ENCODE data around the gene C16orf87. TPM values are rescaled to one million over a fixed set of nuclear protein-coding genes. Genes with fewer than 3 reads are reported as not detected.

C16orf87 gene
- total and polyA plus RNA-seq, 2 donors from 2014 or later, result 7.2 to 11.2 TPM

DNA sequence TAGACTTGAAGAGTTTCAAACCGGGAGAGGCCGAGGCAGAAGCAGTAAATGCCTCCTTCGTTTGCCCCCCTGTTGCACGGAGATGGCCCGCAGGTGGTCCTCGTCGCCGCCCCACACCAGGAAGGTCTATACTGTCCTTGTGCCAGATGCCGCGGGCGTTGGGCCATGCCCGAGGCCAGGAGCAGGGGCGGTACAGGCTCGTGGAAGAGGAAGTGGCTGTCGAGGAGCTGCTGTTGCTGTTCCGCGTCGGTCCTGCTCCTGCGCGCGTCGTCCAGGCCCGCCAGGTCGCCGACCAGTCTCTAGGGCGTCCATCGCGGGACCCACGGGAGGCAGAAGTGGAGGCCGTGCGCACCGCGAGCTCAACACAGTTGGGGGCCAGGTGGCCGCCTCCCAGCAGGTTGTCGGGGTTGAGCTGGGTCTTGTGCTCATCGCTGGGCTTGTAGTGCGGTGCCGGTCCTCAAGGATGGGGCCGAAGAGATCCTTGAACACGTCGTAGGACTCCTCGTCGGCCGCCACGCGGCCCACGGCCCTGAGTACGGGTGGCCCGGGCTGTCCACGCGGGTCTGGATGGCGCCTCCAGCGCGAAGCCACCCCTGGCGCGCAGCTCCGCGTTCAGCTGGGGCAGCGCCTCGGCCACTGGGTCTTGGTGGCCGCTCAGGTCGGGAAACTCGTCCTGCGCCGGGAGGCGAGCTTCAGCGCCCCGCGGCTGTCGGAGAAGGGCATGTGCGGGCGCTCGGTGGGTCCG, 13.1 kb upstream of the C16orf87 start:
- intact Hi-C loops (cut with DNase I), result no loop called here
- Histone ChIP-seq H3K9me3 (ENCODE audit: control insufficient read depth in 2 of 3, insufficient read depth in 1 of 3, low read length in 3 of 3) (no peaks in the 10 kb centered on the region), H3K36me3 (ENCODE audit: control insufficient read depth in 2 of 3, insufficient read depth in 3 of 3, low read length in 3 of 3) (no peaks in the 10 kb centered on the region), H3K27ac (ENCODE audit: low read depth in 2 of 2, low read length in 2 of 2) (no peak overlapping the region), H3K27me3 (ENCODE audit: control insufficient read depth, insufficient read depth, low read length) (no peaks in the 10 kb centered on the region), H3K4me3 (ENCODE audit: low read length in 3 of 3) (no peak overlapping the region), H3K4me1 (ENCODE audit: control insufficient read depth in 2 of 3, insufficient read depth in 2 of 3, low read depth in 1 of 3, low read length in 3 of 3) (peaks cover 0 to 1% (median 0%) of the 10 kb centered on the region in 3 donors), H3K9ac (ENCODE audit: low read length in 3 of 3) (no peak overlapping the region)
- DNase-seq (no peak), FAIRE-seq (no peak)
- TF ChIP-seq, protein P1, sequence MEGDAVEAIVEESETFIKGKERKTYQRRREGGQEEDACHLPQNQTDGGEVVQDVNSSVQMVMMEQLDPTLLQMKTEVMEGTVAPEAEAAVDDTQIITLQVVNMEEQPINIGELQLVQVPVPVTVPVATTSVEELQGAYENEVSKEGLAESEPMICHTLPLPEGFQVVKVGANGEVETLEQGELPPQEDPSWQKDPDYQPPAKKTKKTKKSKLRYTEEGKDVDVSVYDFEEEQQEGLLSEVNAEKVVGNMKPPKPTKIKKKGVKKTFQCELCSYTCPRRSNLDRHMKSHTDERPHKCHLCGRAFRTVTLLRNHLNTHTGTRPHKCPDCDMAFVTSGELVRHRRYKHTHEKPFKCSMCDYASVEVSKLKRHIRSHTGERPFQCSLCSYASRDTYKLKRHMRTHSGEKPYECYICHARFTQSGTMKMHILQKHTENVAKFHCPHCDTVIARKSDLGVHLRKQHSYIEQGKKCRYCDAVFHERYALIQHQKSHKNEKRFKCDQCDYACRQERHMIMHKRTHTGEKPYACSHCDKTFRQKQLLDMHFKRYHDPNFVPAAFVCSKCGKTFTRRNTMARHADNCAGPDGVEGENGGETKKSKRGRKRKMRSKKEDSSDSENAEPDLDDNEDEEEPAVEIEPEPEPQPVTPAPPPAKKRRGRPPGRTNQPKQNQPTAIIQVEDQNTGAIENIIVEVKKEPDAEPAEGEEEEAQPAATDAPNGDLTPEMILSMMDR (IDR thresholded peaks at IDR 0.05; ENCODE audit: borderline replicate concordance, extremely low read depth, insufficient read depth), result no peak

DNA sequence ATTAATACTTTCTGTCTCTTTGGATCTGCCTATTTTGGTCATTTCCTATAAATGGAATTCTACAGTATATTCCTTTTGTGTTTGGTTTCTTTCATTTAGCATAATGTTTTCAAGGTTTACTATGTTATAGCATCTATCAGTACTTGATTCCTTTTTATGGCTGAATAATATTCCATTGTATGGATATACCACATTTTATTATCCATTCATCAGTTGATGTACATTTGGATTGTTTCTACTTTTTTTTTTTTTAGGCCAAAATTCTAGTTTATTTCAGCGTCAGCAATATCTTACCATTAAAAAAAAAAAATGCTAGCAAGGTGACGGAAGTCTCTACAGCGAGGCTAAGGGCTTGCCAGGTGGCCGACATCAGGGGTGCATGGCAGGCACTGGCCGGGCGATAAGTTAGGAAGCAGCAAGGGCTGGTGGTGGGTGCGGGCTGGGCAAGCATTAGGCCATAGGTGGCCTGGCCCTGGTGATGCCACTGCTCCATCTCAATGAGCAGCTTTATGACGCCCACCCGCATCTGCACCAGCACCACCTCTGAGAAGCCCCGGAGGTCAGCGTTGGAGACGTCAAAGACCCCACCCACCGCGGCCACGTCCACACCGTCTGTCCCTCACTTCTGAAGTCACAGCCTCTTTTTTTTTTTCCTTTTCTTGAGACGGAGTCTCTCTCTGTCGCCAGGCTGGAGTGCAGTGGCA, 11.4 kb upstream of the C16orf87 start:
- TF ChIP-seq, protein P1 (IDR thresholded peaks at IDR 0.05; ENCODE audit: borderline replicate concordance, extremely low read depth, insufficient read depth), result no peak
- no peaks in the 10 kb centered on the region for H3K36me3 ChIP-seq (ENCODE audit: control insufficient read depth in 2 of 3, insufficient read depth in 3 of 3, low read length in 3 of 3)
- intact Hi-C loops (cut with DNase I), result no loop called here
- H3K4me3 ChIP-seq (ENCODE audit: low read length in 3 of 3), result no peak overlapping the region
- DNase-seq, result no peak
- no peak overlapping the region for H3K9ac ChIP-seq (ENCODE audit: low read length in 3 of 3)
- no peak overlapping the region for H3K27ac ChIP-seq (ENCODE audit: low read depth in 2 of 2, low read length in 2 of 2)
- FAIRE-seq, result no peak
- no peaks in the 10 kb centered on the region for H3K9me3 ChIP-seq (ENCODE audit: control insufficient read depth in 2 of 3, insufficient read depth in 1 of 3, low read length in 3 of 3)
- H3K4me1 ChIP-seq (ENCODE audit: control insufficient read depth in 2 of 3, insufficient read depth in 2 of 3, low read depth in 1 of 3, low read length in 3 of 3), result no peaks in the 10 kb centered on the region
- no peaks in the 10 kb centered on the region for H3K27me3 ChIP-seq (ENCODE audit: control insufficient read depth, insufficient read depth, low read length)

DNA sequence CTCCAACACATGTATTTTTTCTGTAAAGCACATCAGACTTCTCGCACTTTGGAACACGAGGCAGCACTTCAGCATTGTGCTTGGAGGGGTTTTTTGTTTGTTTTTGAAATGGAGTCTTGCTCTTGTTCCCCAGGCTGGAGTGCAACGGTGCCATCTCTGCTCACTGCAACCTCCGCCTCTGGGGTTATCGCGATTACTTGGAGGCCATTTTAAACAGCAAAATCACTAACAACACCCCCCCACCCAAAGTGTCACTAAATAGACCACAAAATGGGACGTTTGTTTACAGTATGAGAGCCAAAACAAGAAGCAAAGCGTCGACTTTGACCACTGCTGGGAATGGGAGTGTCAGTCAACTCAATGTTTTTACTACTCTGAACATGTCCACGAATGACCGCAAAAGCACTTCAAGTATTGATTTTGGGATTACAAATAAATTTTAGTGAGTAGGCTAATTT, 9.0 kb upstream of the C16orf87 start:
- no peaks in the 10 kb centered on the region for H3K36me3 ChIP-seq (ENCODE audit: control insufficient read depth in 2 of 3, insufficient read depth in 3 of 3, low read length in 3 of 3)
- H3K4me1 ChIP-seq (ENCODE audit: control insufficient read depth in 2 of 3, insufficient read depth in 2 of 3, low read depth in 1 of 3, low read length in 3 of 3), result no peaks in the 10 kb centered on the region
- TF ChIP-seq, protein P1 (IDR thresholded peaks at IDR 0.05; ENCODE audit: borderline replicate concordance, extremely low read depth, insufficient read depth), result no peak
- no peak for FAIRE-seq
- H3K27ac ChIP-seq (ENCODE audit: low read depth in 2 of 2, low read length in 2 of 2), result no peak overlapping the region
- no peaks in the 10 kb centered on the region for H3K27me3 ChIP-seq (ENCODE audit: control insufficient read depth, insufficient read depth, low read length)
- H3K9ac ChIP-seq (ENCODE audit: low read length in 3 of 3), result no peak overlapping the region
- H3K4me3 ChIP-seq (ENCODE audit: low read length in 3 of 3), result no peak overlapping the region
- H3K9me3 ChIP-seq (ENCODE audit: control insufficient read depth in 2 of 3, insufficient read depth in 1 of 3, low read length in 3 of 3), result no peaks in the 10 kb centered on the region
- intact Hi-C loops (cut with DNase I), result no loop called here
- DNase-seq, result no peak
